ENCODE results near the gene RIPOR1. TPM values are rescaled to one million over a fixed set of nuclear protein-coding genes. Genes with fewer than 3 reads are reported as not detected.

The RIPOR1 gene
- total RNA-seq, 1 donor = 25.5 TPM

DNA sequence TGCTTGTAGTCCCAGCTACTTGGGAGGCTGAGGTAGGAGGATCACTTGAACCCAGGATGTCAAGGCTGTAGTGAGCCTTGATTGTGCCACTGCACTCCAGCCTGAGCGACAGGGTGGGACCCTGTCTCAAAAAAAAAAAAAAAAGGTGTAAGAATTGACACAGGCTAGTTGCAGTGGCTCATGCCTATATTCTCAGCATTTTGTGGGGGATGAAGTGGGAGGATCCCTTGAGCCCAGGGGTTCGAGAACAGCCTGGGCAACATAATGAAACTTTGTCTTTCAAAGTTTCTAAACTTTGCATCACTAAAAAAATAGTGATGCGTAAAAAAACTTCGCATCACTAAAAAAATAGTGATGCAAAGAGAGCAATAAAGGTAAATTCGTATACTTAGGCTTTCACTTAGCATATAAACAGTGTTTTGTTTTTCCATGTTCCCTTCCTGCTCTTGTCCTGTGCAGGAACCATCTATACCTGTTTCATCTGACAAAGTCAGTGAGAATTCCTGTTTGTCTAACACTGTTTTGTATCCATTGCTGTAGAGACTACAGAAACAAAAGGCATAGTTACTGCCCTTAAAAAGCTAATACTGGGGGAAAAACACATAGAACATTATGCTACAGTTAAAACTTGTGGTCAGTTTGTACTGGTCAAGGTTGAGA is 65.8 kb downstream of the RIPOR1 start:
- TF ChIP-seq CTCF (IDR thresholded peaks at IDR 0.05; ENCODE audit: insufficient read depth, low read depth, low read length) = no peak
- no peak for DNase-seq (ENCODE audit: low read depth)
- no peak overlapping the region for H3K4me3 ChIP-seq (ENCODE audit: low read depth, low read length)

DNA sequence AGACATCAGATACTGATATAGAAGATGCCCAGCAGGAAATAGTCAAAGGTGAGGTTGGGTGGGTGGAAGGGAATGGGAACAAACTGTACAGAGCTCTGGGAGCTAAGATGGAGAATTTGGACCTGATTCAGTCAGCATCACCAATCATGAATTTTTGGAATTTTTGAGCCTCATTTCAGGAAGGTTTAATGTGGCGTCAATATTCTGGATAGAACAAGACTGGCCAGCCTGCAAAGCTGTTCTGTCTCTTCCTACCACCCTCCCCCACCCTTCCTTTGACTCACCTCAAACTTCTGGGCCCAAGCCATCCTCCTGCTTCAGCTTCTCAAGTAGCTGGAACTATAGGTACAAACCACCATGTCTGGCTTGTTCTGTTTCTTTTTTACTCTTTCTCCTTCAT is 66.3 kb downstream of the RIPOR1 start:
- peak; percentile 18 for DNase-seq (ENCODE audit: low read depth)
- no peak overlapping the region for H3K4me3 ChIP-seq (ENCODE audit: low read depth, low read length)
- no peak for TF ChIP-seq CTCF (IDR thresholded peaks at IDR 0.05; ENCODE audit: insufficient read depth, low read depth, low read length)

Small RNA genes within 50 kb of the gene (small RNA-seq; reads per million reads assigned to genes)
- not detected for gene AC027682.3

Other genes starting within 250 kb of the RIPOR1 start
- gene PLEKHG4, start 249.3 kb upstream of the RIPOR1 start, total RNA-seq = 18.1 and 19.6 TPM in 2 replicates
- gene KCTD19, start 202.1 kb upstream of the RIPOR1 start, total RNA-seq = under 0.01 TPM in 1 of 2 replicates, not detected in the other
- not detected in 2 replicates for gene LRRC36, start 202.0 kb upstream of the RIPOR1 start, total RNA-seq
- gene TPPP3, start 135.3 kb upstream of the RIPOR1 start, total RNA-seq = 0.86 and 0.97 TPM in 2 replicates
- 5.2 and 8.1 TPM in 2 replicates for gene ZDHHC1, start 112.4 kb upstream of the RIPOR1 start, total RNA-seq
- not detected in 2 replicates for gene HSD11B2, start 97.7 kb upstream of the RIPOR1 start, total RNA-seq
- 107 and 122 TPM in 2 replicates for gene ATP6V0D1, start 47.7 kb upstream of the RIPOR1 start, total RNA-seq
- not detected in 2 replicates for gene AGRP, start 45.3 kb upstream of the RIPOR1 start, total RNA-seq
- 26.1 and 33.7 TPM in 2 replicates for gene CTCF, start 33.7 kb downstream of the RIPOR1 start, total RNA-seq
- gene CARMIL2, start 116.3 kb downstream of the RIPOR1 start, total RNA-seq = under 0.01 TPM in 2 replicates
- gene ACD, start 131.4 kb downstream of the RIPOR1 start, total RNA-seq = 15.1 and 19.3 TPM in 2 replicates
- gene PARD6A, start 132.1 kb downstream of the RIPOR1 start, total RNA-seq = 0.97 and 2.6 TPM in 2 replicates
- gene ENKD1, start 137.9 kb downstream of the RIPOR1 start, total RNA-seq = 10.0 and 11.2 TPM in 2 replicates
- 1.3 and 3.9 TPM in 2 replicates for gene C16orf86, start 138.0 kb downstream of the RIPOR1 start, total RNA-seq
- gene GFOD2, start 190.5 kb downstream of the RIPOR1 start, total RNA-seq = 13.5 and 15.5 TPM in 2 replicates